ENCODE measurements around the gene RAB31.
"Not testable (repeated sequence)": the region's sequence is repeated elsewhere in the genome, so short reads cannot be mapped to it uniquely, and the experiment has no call there.

RAB31 gene

GRCh38 chr18:9890196-9890595 is 182.1 kb downstream of the RAB31 start:
- DNase-seq (ENCODE audit: low read depth) = peak; percentile 29

- DNase-seq (ENCODE audit: low read depth) = no peak
Observed at GRCh38 chr18:9890957-9891356, 182.9 kb downstream of the RAB31 start.

- DNase-seq (ENCODE audit: low read depth) = not testable (repeated sequence)
Observed at GRCh38 chr18:9891515-9891914, 183.4 kb downstream of the RAB31 start.

- DNase-seq (ENCODE audit: low read depth) = no peak
Observed at GRCh38 chr18:9894454-9895068, 186.5 kb downstream of the RAB31 start.

GRCh38 chr18:9897129-9897528 is 189.0 kb downstream of the RAB31 start:
- DNase-seq (ENCODE audit: low read depth) = no peak

- not testable (repeated sequence) for DNase-seq (ENCODE audit: low read depth)
Observed at GRCh38 chr18:9897787-9898291, 189.7 kb downstream of the RAB31 start.

- no peak for DNase-seq (ENCODE audit: low read depth)
Observed at GRCh38 chr18:9898792-9899549, 190.9 kb downstream of the RAB31 start.

GRCh38 chr18:9899550-9899930 is 191.4 kb downstream of the RAB31 start:
- not testable (repeated sequence) for DNase-seq (ENCODE audit: low read depth)

- DNase-seq (ENCODE audit: low read depth) = no peak
Observed at GRCh38 chr18:9900699-9901098, 192.6 kb downstream of the RAB31 start.

- DNase-seq (ENCODE audit: low read depth) = no peak
Observed at GRCh38 chr18:9901377-9901776, 193.3 kb downstream of the RAB31 start.

GRCh38 chr18:9902264-9902663 is 194.2 kb downstream of the RAB31 start:
- not testable (repeated sequence) for DNase-seq (ENCODE audit: low read depth)

GRCh38 chr18:9902832-9903231 is 194.7 kb downstream of the RAB31 start:
- DNase-seq (ENCODE audit: low read depth) = no peak

GRCh38 chr18:9905401-9905922 is 197.4 kb downstream of the RAB31 start:
- DNase-seq (ENCODE audit: low read depth) = no peak

GRCh38 chr18:9906481-9906880 is 198.4 kb downstream of the RAB31 start:
- no peak for DNase-seq (ENCODE audit: low read depth)

GRCh38 chr18:9907867-9908266 is 199.8 kb downstream of the RAB31 start:
- DNase-seq (ENCODE audit: low read depth) = no peak

- no peak for DNase-seq (ENCODE audit: low read depth)
Observed at GRCh38 chr18:9910071-9910470, 202.0 kb downstream of the RAB31 start.

GRCh38 chr18:9910661-9911060 is 202.6 kb downstream of the RAB31 start:
- DNase-seq (ENCODE audit: low read depth) = no peak

GRCh38 chr18:9911226-9911625 is 203.1 kb downstream of the RAB31 start:
- no peak for DNase-seq (ENCODE audit: low read depth)

Measured in GM04503 (cell line).